Natural killer cell treated with Interleukin-12 subunit alpha and Interleukin-12 subunit beta and Interleukin-15 and Interleukin-18, amount 100 ng/mL, for 72 hours (primary cell): Measurements from ENCODE around the gene HSPA4L. TPM values are rescaled to one million over a fixed set of nuclear protein-coding genes. Genes with fewer than 3 reads are reported as not detected.

Experiments
- ATAC-seq, 2 donors: fragments of 150-1000 bp; cut with Tn5 transposase in 1 of 2; sonication (Bioruptor Pico), chemical (Tn5 transposase) in 1 of 2; 2 replicates each; pipeline ENCODE4 v1.10.0; 2021
- DNase-seq: peaks from one replicate; pipeline ENCODE4 v3.0.0; 2022; ENCODE audit warnings: low spot score
- H3K27ac Mint-ChIP-seq, 2 donors: 1 replicate in 1 of 2; 2 replicates in 1 of 2; pipeline ENCODE4 v1.8.0; 2022; ENCODE audit warnings: mixed read lengths in 2 of 2, mild to moderate bottlenecking in 1 of 2, moderate library complexity in 1 of 2
- H3K27me3 Mint-ChIP-seq, 2 donors: 1 replicate in 1 of 2; 2 replicates in 1 of 2; pipeline ENCODE4 v1.8.0; 2022; ENCODE audit warnings: mixed read lengths in 2 of 2
- H3K36me3 Mint-ChIP-seq: one replicate; pipeline ENCODE4 v1.8.0; 2022; ENCODE audit warnings: mixed read lengths
- H3K4me1 Mint-ChIP-seq, 2 donors: 1 replicate in 1 of 2; 2 replicates in 1 of 2; pipeline ENCODE4 v1.8.0; 2022; ENCODE audit warnings: low read depth in 2 of 2, mixed read lengths in 2 of 2, mild to moderate bottlenecking in 1 of 2
- H3K4me3 Mint-ChIP-seq: one replicate; pipeline ENCODE4 v1.8.0; 2022; ENCODE audit warnings: mixed read lengths
- H3K9me3 Mint-ChIP-seq: 2 replicates; pipeline ENCODE4 v1.8.0; 2022; ENCODE audit warnings: mixed read lengths
- total RNA-seq, 2 donors: library from RNA; stranded (reverse); gene quantifications; one replicate each; pipeline ENCODE4 v1.2.3, GENCODE V29; 2022

Gene HSPA4L
- total RNA-seq, 2 donors from 2014 or later = 10.4 to 10.5 TPM

DNA sequence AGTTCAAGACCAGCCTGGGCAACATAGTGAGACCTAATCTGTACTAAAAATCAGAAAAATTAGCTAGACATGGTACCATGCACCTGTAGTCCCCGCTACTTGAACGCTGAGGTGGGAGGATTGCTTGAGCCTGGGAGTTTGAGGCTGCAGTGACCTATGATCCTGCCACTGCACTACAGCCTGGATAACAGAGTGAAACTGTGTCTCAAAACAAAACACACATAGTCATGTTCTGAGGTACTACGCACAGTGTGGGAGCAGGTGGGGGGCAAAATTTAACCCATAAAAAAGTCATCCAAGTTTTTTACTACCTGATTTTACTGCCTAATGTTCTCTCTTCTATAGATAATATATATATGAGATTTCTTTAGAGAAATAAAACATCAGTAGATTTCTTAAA is 28.4 kb downstream of the HSPA4L start:
- DNase-seq (no peak), ATAC-seq (no peak)
- Mint-ChIP-seq H3K4me1 (no peaks in the 10 kb centered on the region), H3K27ac (no peak overlapping the region), H3K4me3 (no peak overlapping the region), H3K27me3 (peaks cover 0 to 3% of the 10 kb centered on the region in 2 donors), H3K9me3 (no peaks in the 10 kb centered on the region), H3K36me3 (no peaks in the 10 kb centered on the region)

DNA sequence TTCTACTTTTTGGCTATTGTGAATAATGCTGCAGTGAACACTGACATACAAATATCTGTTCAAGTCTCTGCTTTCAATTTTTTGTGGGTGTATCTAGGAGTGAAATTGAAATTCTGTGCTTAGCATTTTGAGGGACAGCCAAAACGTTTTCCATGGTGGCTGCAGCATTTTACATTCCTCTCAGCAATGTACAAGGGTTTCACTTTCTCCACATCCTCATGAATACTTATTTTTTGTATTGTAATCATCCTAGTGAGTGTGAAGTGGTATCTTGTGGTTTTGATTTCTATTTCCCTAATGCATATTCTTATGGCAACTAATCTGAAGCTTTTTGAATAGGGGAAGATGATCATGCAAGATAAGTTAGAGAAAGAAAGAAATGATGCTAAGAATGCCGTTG is 40.3 kb downstream of the HSPA4L start:
- DNase-seq (no peak), ATAC-seq (no peak)
- Mint-ChIP-seq H3K4me1 (no peaks in the 10 kb centered on the region), H3K9me3 (no peaks in the 10 kb centered on the region), H3K27ac (no peak overlapping the region), H3K36me3 (no peaks in the 10 kb centered on the region), H3K4me3 (no peak overlapping the region), H3K27me3 (peaks cover 5 to 8% of the 10 kb centered on the region in 2 donors)

DNA sequence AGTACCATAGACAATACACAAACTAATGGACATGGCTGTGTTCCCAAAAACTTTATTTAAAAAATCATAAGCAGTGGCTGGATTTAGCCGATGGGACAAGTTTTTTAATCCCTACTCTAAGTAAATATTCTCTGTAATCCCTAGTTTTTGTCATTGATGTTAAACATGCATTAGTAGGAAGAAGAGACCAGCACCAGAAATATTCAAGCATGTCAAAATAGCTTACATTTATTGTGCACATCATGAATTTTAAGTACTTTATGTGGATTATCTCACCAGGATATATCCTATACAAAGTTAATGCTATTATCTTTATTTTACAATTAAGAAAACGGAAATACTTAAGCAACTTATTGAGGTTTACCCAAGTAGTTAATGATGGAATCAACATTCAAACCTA is 46.0 kb downstream of the HSPA4L start:
- DNase-seq (no peak), ATAC-seq (no peak)
- H3K4me1 Mint-ChIP-seq = no peaks in the 10 kb centered on the region
- H3K9me3 Mint-ChIP-seq = no peaks in the 10 kb centered on the region
- no peak overlapping the region for H3K27ac Mint-ChIP-seq
- no peak overlapping the region for H3K4me3 Mint-ChIP-seq
- peaks cover 3 to 8% of the 10 kb centered on the region in 2 donors for H3K27me3 Mint-ChIP-seq
- no peaks in the 10 kb centered on the region for H3K36me3 Mint-ChIP-seq

DNA sequence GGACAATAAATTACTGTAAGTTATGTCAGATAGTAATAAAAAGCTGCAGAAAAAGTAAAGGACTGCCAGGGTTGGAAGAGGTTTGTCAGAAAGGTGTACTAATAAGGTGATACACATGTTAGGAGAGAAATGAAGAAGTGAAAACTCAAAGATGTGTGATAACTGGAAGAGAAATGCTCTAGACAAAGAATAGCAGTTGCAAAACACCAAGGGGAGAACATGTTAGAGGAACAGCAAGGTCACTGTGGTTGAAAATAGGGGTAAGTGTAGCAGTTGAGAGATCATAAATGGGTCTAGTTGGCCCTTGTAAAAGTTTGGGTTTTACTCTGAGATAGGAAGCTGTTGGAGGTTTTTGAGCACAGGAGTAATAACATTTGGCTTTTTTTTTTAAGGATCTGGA is 46.9 kb downstream of the HSPA4L start:
- no peak overlapping the region for H3K27ac Mint-ChIP-seq
- ATAC-seq (no peak), DNase-seq (no peak)
- peaks cover 3 to 8% of the 10 kb centered on the region in 2 donors for H3K27me3 Mint-ChIP-seq
- H3K4me1 Mint-ChIP-seq = no peaks in the 10 kb centered on the region
- no peaks in the 10 kb centered on the region for H3K36me3 Mint-ChIP-seq
- no peaks in the 10 kb centered on the region for H3K9me3 Mint-ChIP-seq
- no peak overlapping the region for H3K4me3 Mint-ChIP-seq

DNA sequence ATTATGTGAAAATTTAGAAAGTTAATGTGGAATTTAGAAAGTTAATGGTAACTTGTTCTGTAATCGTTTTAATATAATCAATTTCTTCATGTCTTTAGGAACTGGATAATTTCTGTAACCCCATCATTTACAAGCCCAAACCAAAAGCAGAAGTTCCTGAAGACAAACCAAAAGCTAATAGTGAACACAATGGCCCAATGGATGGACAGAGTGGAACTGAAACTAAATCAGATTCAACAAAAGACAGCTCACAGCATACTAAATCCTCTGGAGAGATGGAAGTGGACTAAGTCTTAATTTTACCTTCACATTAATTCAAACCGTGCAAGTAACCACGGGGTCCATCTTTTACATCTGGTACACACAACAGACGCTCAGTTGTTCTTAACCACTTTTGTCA is 50.5 kb downstream of the HSPA4L start:
- Mint-ChIP-seq H3K27ac (no peak overlapping the region), H3K4me1 (no peaks in the 10 kb centered on the region), H3K9me3 (no peaks in the 10 kb centered on the region), H3K27me3 (peaks cover 3 to 8% of the 10 kb centered on the region in 2 donors), H3K4me3 (no peak overlapping the region), H3K36me3 (no peaks in the 10 kb centered on the region)
- DNase-seq = no peak
- ATAC-seq = no peak

DNA sequence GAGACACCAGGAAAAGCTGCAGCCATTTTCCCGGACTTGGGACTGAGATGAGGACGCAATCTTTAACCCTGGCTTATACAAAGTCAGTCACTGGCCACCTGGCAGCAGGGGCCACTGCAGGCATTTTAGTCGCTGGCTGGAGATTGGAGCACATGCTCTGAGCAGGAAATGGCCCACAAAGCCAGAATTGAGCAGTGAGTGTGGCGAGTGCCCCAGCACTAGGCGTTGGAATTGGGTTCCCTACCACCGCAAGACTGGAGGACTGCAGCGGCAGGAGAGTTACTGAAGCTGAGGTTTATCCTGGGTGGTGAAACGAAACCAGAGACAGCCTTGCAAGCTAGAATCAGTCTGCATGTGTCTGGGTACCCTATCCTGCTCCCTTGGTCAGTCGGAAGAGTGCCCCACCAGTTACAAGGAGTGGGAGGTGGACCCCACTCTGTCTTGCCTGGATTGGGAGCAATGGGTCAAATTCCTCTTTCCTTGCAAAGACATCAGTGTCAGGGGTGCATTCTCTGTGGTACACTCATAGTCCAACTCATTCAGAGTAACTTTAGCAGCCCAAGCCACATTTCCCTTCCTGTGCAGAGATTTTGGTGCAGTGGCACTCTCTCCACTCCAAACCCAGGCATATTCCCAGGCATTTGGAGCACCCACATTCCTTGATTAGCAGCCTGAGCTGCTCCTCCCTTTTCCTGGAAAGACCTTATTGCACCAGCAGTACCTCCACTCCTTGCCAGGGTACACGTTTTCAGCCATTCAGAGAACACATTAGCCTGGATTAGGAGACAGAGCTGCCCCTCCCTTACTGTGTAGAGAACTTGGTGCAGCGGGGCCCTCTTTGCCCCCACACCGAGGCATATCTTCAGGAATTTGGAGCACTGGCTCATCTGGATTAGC is 61.8 kb downstream of the HSPA4L start:
- Mint-ChIP-seq H3K27ac (no peak overlapping the region), H3K9me3 (peaks cover 11% of the 10 kb centered on the region), H3K4me3 (no peak overlapping the region), H3K4me1 (peaks cover 0 to 3% of the 10 kb centered on the region in 2 donors), H3K27me3 (no peaks in the 10 kb centered on the region), H3K36me3 (peaks cover 30% of the 10 kb centered on the region)
- DNase-seq (no peak), ATAC-seq (no peak)

DNA sequence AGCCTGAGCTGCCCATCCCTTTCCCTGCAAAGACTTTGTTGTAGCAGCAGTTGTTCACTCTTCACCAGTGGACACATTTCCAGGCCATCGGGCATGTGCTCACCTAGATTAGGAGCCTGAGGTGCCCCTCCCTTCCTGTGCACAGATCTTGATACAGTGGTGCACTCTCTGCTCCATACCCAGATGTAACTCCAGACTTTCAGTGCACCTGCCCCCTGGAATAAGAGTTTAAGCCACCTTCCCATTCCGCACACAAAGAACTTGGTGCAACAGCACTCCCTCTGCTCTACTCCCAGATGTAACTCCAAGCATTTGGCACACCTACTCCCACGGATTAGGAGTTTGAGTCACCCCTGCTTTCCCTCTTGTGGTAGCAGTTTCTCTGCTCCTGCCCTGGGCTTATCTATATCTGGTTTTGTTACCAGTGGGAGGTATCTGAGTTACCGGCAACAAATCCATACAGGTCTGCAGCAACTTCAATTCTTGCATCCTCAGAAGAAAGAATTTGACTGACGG is 62.5 kb downstream of the HSPA4L start:
- peaks cover 15% of the 10 kb centered on the region for H3K9me3 Mint-ChIP-seq
- ATAC-seq = no peak
- peaks cover 37% of the 10 kb centered on the region for H3K36me3 Mint-ChIP-seq
- no peak overlapping the region for H3K27ac Mint-ChIP-seq
- H3K4me3 Mint-ChIP-seq = no peak overlapping the region
- no peaks in the 10 kb centered on the region for H3K27me3 Mint-ChIP-seq
- peaks cover 0 to 3% of the 10 kb centered on the region in 2 donors for H3K4me1 Mint-ChIP-seq
- DNase-seq = no peak

DNA sequence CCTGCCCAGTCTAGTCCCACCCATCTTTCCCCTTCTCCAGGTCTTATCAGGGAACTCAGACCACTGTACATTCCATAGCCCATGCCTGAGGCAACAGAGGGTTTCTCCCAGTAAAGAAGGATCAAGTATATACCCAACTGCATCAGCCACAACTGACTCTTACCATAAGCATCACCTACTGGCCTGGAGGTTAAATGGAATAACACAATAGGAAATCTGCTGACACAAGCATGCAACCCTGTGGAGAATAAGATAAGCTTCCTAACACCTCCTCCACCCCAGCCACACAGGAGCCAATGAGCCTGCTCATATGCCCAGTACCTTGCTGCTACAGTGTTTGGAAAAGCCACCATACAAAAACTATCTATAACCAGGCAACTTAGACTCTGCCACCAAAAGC is 63.9 kb downstream of the HSPA4L start:
- Mint-ChIP-seq H3K27ac (no peak overlapping the region), H3K4me3 (no peak overlapping the region), H3K36me3 (peaks cover 48% of the 10 kb centered on the region), H3K27me3 (no peaks in the 10 kb centered on the region), H3K4me1 (peaks cover 0 to 3% of the 10 kb centered on the region in 2 donors), H3K9me3 (peaks cover 24% of the 10 kb centered on the region)
- DNase-seq = no peak
- ATAC-seq = no peak

DNA sequence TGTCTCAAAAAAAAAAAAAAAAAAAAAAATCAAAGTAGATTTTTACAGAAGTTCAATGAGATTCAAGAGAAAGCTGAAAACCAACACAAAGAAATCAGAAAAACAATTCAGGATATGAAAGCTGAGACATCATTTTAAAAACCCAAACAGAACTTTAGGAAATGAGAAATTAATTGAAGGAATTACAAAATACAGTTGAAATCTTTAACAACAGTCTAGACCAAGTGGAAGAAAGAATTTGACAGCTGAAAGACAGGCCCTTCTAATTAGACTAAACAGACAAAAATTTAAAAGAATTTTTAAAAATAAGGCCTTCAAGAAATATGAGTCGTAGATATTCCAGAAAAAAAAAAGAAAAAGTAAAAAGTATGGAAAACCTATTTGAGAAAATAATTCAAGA is 64.6 kb downstream of the HSPA4L start:
- Mint-ChIP-seq H3K9me3 (peaks cover 28% of the 10 kb centered on the region), H3K4me1 (peaks cover 0 to 3% of the 10 kb centered on the region in 2 donors)
- ATAC-seq = no peak

DNA sequence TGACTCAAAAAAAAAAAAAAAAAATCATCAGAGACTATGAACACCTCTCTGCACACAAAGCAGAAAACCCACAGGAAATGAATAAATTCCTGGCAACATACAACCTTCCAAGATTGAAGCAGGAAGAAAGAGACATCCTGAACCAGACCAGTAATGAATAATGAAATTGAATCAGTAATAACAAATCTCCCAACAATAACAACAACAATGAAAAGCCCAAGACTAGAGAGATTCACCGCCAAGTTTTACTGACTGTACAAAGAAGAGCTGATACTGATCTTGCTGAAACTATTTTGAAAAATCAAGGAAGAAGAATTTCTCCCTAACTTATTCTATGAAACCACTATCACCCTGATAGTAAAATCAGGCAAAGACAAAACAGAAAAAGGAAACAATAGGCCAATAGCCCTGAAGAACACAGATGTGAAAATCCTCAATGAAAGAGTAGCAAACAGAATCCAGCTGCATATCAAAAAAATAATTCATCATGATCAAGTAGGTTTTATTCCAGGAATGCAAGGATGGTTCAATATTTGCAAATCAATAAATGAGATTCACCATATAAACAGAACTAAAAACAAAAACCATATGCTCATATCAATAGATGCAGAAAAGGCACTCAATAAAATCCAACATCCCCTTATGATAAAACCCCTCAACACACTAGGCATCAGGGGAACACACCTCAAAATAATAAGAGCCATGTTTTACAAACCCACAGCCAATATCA is 67.5 kb downstream of the HSPA4L start:
- Mint-ChIP-seq H3K27ac (no peak overlapping the region), H3K36me3 (peaks cover 60% of the 10 kb centered on the region), H3K27me3 (no peaks in the 10 kb centered on the region), H3K9me3 (peaks cover 36% of the 10 kb centered on the region), H3K4me3 (no peak overlapping the region), H3K4me1 (peaks cover 0 to 3% of the 10 kb centered on the region in 2 donors)
- DNase-seq = no peak
- no peak for ATAC-seq

More for the DNA sequence above, 64.6 kb downstream of the HSPA4L start:
- Mint-ChIP-seq H3K27me3 (no peaks in the 10 kb centered on the region), H3K27ac (no peak overlapping the region), H3K36me3 (peaks cover 48% of the 10 kb centered on the region), H3K4me3 (no peak overlapping the region)
- DNase-seq = no peak

DNA sequence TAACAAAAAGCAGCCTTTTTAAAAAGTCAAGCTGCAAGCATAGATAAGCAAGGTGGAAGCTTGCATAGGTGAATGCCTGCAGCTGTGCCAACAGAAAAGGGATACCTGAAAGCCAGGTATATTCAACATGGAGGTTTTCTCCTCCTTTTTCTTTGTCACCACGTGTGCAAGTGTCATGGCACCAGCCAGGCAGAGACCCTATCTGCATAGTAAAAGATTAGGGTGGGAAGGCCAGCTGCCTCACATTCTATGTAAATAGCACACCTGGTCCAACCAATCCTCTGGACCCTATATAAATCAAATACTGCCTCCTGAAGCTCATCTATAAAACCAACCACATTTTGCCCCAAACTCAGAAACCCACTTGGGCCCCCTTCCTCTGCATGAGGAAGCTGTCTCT is 70.5 kb downstream of the HSPA4L start:
- DNase-seq (no peak), ATAC-seq (no peak)
- H3K36me3 Mint-ChIP-seq = peaks cover 43% of the 10 kb centered on the region
- H3K4me1 Mint-ChIP-seq = peaks cover 6 to 8% of the 10 kb centered on the region in 2 donors
- peaks cover 32% of the 10 kb centered on the region for H3K9me3 Mint-ChIP-seq
- no peak overlapping the region for H3K4me3 Mint-ChIP-seq
- no peaks in the 10 kb centered on the region for H3K27me3 Mint-ChIP-seq
- no peak overlapping the region for H3K27ac Mint-ChIP-seq

DNA sequence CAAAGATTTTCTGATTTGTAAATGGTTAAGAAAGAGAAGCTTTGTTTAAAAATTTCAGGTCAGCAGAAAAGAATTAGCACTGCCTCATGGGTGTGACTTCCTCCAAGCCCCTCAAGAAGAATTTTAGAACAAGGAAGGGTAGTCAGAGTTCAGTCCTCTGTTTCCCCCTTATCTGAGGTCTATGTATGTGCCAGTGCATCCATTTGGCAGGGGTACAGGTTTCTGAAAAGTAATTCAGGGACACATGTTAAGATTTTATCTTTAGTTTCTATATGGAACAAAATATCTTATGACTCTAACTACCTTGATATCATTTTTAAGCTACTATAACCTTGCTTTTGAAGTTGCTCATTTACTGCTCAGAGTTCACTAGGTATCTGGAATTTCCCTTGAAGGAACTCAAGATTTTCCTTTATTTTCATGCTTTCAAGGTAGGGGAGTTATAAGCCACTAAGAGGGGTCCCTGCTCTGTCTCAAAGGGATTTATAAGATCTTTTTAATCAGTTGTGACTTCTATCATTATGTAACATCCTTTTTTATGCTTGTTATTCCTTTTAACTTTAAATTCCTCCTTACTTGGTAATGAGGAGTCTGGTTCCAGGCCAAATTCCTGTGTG is 74.2 kb downstream of the HSPA4L start:
- Mint-ChIP-seq H3K27me3 (no peaks in the 10 kb centered on the region), H3K27ac (no peak overlapping the region), H3K4me1 (peaks cover 5 to 6% of the 10 kb centered on the region in 2 donors), H3K36me3 (peaks cover 32% of the 10 kb centered on the region), H3K9me3 (peaks cover 11% of the 10 kb centered on the region), H3K4me3 (no peak overlapping the region)
- no peak for DNase-seq
- no peak for ATAC-seq

DNA sequence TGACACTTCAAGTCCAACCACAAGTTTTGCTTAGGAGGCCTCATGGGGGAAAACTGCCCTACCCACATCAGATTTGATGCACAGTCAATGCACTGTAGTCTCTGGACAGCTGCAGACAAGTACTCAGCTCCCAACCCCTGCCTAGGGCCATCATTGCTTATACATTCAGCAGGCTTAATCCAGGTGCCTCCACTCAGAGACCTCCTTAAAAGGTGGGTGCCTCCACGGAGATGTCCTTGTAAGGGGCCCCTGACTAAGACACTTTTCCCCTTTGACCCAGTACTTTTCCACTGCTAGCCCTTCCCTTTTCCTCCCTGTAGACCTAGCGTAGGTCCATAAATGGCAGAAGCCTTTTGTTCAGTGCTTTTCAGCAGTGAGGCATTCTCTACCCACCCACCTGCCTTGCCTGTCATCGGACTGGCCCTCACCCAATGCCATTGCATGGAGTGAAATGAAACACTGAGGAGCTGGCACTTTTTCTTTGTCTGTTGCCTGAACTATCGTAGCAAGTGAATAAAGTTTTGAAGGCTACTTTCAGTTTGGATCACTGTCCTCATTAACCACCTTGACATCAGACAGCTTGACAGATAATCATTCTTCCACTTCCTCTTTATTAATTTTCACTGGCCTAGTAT is 74.8 kb downstream of the HSPA4L start:
- H3K27ac Mint-ChIP-seq = no peak overlapping the region
- peaks cover 32% of the 10 kb centered on the region for H3K36me3 Mint-ChIP-seq
- no peak overlapping the region for H3K4me3 Mint-ChIP-seq
- no peak for ATAC-seq
- peaks cover 6% of the 10 kb centered on the region for H3K9me3 Mint-ChIP-seq
- H3K4me1 Mint-ChIP-seq = peaks cover 5 to 6% of the 10 kb centered on the region in 2 donors
- no peak for DNase-seq
- no peaks in the 10 kb centered on the region for H3K27me3 Mint-ChIP-seq
